GM12864 (cell line): ENCODE data around the gene TDRD5.

ENCODE experiments used
- DNase-seq: peaks from one replicate; pipeline ENCODE4 v3.0.0-alpha.2; 2011; ENCODE audit warnings: low read depth
- H3K4me3 ChIP-seq: 2 replicates; pipeline ENCODE4 v1.5.1; 2011; ENCODE audit warnings: mild to moderate bottlenecking, low read depth, low read length, control low read depth
- TF ChIP-seq, protein P1 (sequence below): IDR thresholded peaks from 2 replicates; pipeline ENCODE4 v1.5.1; 2011; ENCODE audit warnings: low read depth, mild to moderate bottlenecking, moderate library complexity, low read length, control low read depth, inconsistent platforms; ENCODE audit errors: missing control alignments

Gene TDRD5, protein sequence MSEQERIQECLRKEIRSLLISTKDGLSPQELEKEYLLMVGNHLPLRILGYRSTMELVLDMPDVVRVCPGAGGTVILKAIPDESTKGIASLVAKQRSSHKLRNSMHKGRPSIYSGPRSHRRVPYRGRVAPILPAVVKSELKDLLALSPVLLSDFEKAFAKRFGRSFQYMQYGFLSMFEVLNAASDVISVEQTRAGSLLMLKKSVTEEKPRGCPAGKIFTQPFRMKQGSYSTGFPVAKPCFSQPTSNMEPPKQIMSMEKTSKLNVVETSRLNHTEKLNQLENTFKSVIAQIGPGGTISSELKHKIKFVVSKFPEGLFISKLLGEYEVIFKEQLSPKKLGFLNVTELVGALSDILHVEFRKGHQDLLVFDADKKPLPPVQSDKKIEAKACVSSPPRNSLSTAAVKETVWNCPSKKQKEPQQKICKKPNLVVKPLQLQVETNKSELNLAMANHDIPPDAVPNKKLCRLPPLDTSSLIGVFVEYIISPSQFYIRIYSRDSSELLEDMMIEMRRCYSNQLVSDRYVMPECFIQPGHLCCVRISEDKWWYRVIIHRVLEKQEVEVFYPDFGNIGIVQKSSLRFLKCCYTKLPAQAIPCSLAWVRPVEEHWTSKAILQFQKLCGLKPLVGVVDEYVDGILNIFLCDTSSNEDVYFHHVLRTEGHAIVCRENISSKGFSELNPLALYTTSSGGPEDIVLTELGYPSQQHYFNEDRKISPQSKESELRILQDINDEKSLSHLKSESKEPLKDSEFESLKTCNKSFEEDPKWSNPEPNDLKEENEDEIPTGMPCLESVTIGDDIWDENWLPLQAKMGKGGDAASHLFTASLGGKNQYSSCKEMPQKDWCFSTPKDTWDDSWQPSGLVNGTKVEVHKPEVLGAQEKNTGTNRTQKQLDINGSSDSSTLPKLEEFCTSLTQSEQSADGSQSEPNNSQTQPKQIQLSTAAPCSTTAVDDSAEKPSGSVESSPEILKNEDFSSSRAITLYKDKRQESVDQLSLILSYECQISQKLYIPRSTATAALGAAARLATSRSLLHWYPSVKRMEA

DNA sequence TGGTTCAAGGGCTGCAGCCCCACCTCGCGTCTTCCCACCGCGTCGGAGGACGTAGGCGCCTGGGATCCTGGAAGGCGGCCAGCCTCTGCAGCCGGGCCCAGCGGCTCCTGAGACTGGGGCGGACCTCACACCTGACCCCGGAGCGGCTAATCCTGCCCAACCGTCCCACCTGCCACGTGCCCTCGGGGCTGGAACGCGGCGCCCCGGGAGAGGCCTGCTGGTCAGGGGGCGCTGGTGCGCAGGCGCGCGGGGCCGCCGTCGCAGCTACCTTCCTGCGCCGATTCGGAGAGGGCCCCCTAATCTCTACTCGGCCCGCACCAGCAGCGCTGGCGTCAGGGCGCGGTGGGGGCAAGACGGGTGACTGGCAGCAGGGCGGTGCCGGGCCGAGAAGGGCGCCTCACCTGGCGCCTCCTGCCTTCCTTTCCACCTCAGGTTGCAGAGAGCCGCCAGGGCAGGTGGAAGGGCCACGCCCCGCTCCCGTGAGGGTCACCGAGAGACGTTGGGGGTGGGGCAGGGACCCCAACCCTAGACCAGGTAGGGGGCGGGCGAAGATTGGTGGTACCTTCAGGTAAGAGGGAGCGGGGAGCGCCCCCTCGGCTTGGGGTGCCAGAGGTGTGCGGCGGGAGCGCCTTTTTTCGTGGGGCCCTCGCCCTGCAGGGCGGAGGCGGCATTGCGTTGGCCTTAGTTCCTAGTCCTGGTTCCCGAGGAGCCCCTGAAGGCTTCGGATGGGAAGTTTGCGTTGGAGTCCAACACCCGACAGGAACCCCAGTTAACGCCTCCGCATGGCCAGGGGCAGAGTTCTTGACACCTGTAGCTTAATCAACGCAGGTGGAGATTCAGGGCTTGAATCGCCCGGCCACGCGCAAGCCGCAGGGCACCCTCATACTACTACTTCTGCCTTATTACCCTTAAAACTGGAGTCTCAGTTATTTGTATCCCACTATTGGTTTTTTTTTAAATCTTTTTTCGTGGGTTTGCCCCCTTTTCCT lies at the start of gene TDRD5:
Gene TDRD5 (plus strand): TSS at position 241 of the 989 bp plus-strand sequence. CDS start 784 bp downstream, outside the sequence.
- TF ChIP-seq, protein P1, sequence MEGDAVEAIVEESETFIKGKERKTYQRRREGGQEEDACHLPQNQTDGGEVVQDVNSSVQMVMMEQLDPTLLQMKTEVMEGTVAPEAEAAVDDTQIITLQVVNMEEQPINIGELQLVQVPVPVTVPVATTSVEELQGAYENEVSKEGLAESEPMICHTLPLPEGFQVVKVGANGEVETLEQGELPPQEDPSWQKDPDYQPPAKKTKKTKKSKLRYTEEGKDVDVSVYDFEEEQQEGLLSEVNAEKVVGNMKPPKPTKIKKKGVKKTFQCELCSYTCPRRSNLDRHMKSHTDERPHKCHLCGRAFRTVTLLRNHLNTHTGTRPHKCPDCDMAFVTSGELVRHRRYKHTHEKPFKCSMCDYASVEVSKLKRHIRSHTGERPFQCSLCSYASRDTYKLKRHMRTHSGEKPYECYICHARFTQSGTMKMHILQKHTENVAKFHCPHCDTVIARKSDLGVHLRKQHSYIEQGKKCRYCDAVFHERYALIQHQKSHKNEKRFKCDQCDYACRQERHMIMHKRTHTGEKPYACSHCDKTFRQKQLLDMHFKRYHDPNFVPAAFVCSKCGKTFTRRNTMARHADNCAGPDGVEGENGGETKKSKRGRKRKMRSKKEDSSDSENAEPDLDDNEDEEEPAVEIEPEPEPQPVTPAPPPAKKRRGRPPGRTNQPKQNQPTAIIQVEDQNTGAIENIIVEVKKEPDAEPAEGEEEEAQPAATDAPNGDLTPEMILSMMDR, result peak; percentile 6
- no peak within 1 kb of the TSS for H3K4me3 ChIP-seq
- DNase-seq, result no peak

DNA sequence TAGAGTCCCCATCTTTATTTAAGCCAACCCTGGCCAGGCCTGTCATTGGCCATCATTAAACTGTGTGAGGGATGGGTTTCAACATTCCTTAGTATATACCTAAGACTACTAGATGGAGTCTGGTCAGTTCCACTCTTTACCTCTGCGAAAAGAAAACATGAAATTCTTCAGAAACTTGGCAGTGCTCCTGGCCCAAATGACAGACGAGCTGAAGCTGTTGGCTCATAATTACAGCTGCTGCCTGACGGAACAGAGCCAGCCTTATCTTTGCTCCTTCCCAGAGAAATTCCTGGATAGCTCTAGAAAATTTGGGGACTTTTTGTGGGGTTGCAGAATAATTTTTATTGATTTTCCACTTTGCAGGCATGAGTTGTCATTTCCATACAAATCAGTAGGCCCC lies 46.3 kb upstream of the TDRD5 start:
- no peak overlapping the region for H3K4me3 ChIP-seq
- TF ChIP-seq, protein P1, result no peak
- DNase-seq, result no peak

DNA sequence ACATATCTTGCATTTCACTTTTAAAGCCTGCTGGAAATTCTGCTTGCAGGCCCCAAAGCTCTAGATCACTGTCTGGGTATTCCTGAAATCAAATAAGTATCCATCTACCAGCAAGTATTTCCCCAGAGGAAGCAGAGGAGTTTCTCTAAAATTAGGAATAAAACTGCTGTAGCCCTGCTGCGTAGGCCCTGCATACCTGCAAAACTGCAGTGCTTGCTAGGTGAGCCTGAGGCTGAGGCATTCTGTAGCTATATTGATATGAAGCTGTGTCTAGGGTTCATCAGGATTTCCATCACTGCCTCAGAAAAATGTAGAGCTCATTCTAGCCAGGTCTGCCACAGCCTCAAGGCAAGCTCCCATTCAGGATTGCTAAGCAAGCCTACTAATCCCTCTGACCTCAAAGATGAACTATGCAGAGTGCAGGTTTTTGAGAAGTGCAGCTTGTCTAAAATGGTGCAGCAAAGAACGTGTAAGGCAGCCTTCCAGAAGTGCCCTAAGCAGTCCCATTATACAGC lies 44.6 kb upstream of the TDRD5 start:
- H3K4me3 ChIP-seq, result no peak overlapping the region
- no peak for DNase-seq
- TF ChIP-seq, protein P1, result no peak

DNA sequence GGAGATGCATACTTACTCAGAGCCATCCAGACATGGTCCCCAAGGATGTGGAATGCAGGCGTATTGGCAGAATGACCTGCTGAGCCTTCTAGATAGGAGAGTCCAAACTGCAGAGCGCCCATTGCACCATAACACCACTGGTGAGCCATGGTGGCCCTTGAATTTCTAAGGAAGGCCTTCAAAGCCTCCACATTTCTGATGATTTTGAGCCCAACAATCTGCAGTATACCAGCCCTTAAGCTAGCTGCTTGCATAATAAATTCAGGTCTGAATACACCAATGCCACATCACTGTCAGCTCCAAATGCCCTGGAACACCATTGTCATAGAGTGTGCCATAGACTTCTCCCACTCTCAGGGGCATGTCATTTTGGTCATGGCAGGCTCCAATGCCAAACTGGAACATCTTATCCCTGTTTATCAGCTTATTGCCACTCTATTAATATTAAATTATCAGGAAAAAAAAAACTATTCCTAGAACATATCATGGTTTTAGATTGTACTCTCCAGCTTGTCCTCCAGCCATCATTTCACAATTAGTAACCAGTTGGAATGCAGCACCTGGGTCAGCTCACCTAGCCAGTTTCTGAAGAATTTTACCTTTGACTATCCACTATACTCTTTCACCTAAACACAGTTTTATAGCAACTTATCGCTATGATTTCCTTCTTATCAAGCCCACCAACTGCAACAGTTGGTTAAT lies 42.8 kb upstream of the TDRD5 start:
- TF ChIP-seq, protein P1, result no peak
- DNase-seq, result no peak
- H3K4me3 ChIP-seq, result no peak overlapping the region

DNA sequence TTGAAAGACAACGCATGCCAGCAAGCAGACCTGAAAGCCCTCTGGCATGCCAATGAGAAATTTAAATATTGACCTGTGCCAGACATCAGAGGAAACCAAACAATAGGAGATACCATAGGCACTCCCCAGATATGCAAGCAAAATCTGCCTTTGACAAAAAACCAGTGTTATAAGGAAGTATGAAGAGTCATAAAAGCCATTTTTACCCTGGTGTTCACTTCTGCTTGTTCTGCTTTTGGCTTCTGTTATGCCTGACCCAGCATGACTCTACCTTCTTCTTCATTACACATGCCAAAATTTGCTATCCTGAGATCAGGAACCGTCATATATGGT lies 42.3 kb upstream of the TDRD5 start:
- TF ChIP-seq, protein P1, result no peak
- DNase-seq, result no peak
- H3K4me3 ChIP-seq, result no peak overlapping the region
